Endodermal cell (in vitro differentiated cells): ENCODE measurements around the gene MYBPC1. TPM values are rescaled to one million over a fixed set of nuclear protein-coding genes. Genes with fewer than 3 reads are reported as not detected.

ENCODE experiments used
- DNase-seq: peaks from one replicate; pipeline ENCODE4 v3.0.0-alpha.2; 2017
- H3K27ac ChIP-seq: 2 replicates; pipeline ENCODE4 v1.5.1; 2013; ENCODE audit warnings: mild to moderate bottlenecking, low read depth, low read length, moderate library complexity
- H3K27me3 ChIP-seq: 2 replicates; pipeline ENCODE4 v1.6.1; 2013; ENCODE audit warnings: mild to moderate bottlenecking, low read length, moderate library complexity; ENCODE audit not compliant: insufficient read depth, control insufficient read depth, poor library complexity, severe bottlenecking
- H3K36me3 ChIP-seq: 2 replicates; pipeline ENCODE4 v1.7.0; 2013; ENCODE audit warnings: mild to moderate bottlenecking, low read length, moderate library complexity; ENCODE audit not compliant: control insufficient read depth, insufficient read depth
- H3K4me1 ChIP-seq: one replicate; pipeline ENCODE4 v1.7.0; 2013; ENCODE audit warnings: low read length; ENCODE audit not compliant: control insufficient read depth, insufficient read depth
- H3K4me3 ChIP-seq: 2 replicates; pipeline ENCODE4 v1.5.1; 2013; ENCODE audit warnings: mild to moderate bottlenecking, low read length, moderate library complexity
- H3K9ac ChIP-seq: 2 replicates; pipeline ENCODE4 v1.6.1; 2013; ENCODE audit warnings: mild to moderate bottlenecking, low read length, moderate library complexity; ENCODE audit not compliant: poor library complexity, severe bottlenecking; ENCODE audit errors: extremely low read depth
- H3K9me3 ChIP-seq: 2 replicates; pipeline ENCODE4 v1.6.1; 2013; ENCODE audit warnings: mild to moderate bottlenecking, low read length, moderate library complexity; ENCODE audit not compliant: control insufficient read depth
- H3K27ac Mint-ChIP-seq: 2 replicates; pipeline ENCODE4 v1.8.0; 2020; ENCODE audit warnings: mixed read lengths
- H3K27me3 Mint-ChIP-seq: 2 replicates; pipeline ENCODE4 v1.8.0; 2021; ENCODE audit warnings: mild to moderate bottlenecking, mixed read lengths; ENCODE audit not compliant: insufficient read depth
- H3K36me3 Mint-ChIP-seq: 2 replicates; pipeline ENCODE4 v1.8.0; 2020; ENCODE audit warnings: low read depth, mixed read lengths
- H3K4me1 Mint-ChIP-seq: 2 replicates; pipeline ENCODE4 v1.8.0; 2020; ENCODE audit warnings: mixed read lengths
- H3K4me3 Mint-ChIP-seq: 2 replicates; pipeline ENCODE4 v1.8.0; 2020; ENCODE audit warnings: mild to moderate bottlenecking, moderate library complexity, mixed read lengths
- H3K9me3 Mint-ChIP-seq: 2 replicates; pipeline ENCODE4 v1.8.0; 2020; ENCODE audit warnings: mild to moderate bottlenecking, mixed read lengths
- WGBS, 2 experiments: methylation state at CpG; one replicate each; pipeline versions ENCODE4 v1.1.5 to v1.1.7; 2013; ENCODE audit warnings: missing lambda C conversion rate in 2 of 2, mixed read lengths in 1 of 2; ENCODE audit not compliant: insufficient coverage in 1 of 2, insufficient read length in 1 of 2; 5-methylcytosine and 5-hydroxymethylcytosine counted together
- total RNA-seq, 2 donors: library from RNA; stranded (reverse); fragmentation: NEBNext Ultra II Directional in 1 of 2; extraction: Animal tissue kit (Norgen Biotek cat#: 25700) in 1 of 2; gene quantifications; 2 replicates in 1 of 2; 3 replicates in 1 of 2; pipeline ENCODE4 v1.2.1, GENCODE V29; 2021
- TF ChIP-seq, protein P1 (sequence below): fragments of 200-600 bp; sonication (generic); conservative IDR thresholded peaks from 2 replicates; pipeline ENCODE4 v1.5.0; 2021; ENCODE audit warnings: antibody characterized with exemption, mild to moderate bottlenecking

Gene MYBPC1
- total RNA-seq, 2 donors from 2014 or later: not detected

GRCh38 chr12:101650346-101651117, 55.8 kb downstream of the MYBPC1 start:
- H3K4me3 Mint-ChIP-seq: no peak overlapping the region
- no peak overlapping the region for H3K4me3 ChIP-seq
- H3K9me3 ChIP-seq: no peaks in the 10 kb centered on the region
- H3K36me3 Mint-ChIP-seq: no peaks in the 10 kb centered on the region
- H3K27me3 ChIP-seq: no peaks in the 10 kb centered on the region
- H3K9ac ChIP-seq: no peak overlapping the region
- H3K27me3 Mint-ChIP-seq: no peaks in the 10 kb centered on the region
- H3K4me1 ChIP-seq: no peaks in the 10 kb centered on the region
- H3K4me1 Mint-ChIP-seq: no peaks in the 10 kb centered on the region
- H3K27ac ChIP-seq: no peak overlapping the region
- no peaks in the 10 kb centered on the region for H3K36me3 ChIP-seq
- 86 to 92% methylated on average over 3 of the region's 4 CpGs for WGBS, 2 experiments
- H3K27ac Mint-ChIP-seq: no peak overlapping the region
- DNase-seq: no peak
- TF ChIP-seq, protein P1, sequence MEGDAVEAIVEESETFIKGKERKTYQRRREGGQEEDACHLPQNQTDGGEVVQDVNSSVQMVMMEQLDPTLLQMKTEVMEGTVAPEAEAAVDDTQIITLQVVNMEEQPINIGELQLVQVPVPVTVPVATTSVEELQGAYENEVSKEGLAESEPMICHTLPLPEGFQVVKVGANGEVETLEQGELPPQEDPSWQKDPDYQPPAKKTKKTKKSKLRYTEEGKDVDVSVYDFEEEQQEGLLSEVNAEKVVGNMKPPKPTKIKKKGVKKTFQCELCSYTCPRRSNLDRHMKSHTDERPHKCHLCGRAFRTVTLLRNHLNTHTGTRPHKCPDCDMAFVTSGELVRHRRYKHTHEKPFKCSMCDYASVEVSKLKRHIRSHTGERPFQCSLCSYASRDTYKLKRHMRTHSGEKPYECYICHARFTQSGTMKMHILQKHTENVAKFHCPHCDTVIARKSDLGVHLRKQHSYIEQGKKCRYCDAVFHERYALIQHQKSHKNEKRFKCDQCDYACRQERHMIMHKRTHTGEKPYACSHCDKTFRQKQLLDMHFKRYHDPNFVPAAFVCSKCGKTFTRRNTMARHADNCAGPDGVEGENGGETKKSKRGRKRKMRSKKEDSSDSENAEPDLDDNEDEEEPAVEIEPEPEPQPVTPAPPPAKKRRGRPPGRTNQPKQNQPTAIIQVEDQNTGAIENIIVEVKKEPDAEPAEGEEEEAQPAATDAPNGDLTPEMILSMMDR: no peak
- H3K9me3 Mint-ChIP-seq: no peaks in the 10 kb centered on the region

DNA sequence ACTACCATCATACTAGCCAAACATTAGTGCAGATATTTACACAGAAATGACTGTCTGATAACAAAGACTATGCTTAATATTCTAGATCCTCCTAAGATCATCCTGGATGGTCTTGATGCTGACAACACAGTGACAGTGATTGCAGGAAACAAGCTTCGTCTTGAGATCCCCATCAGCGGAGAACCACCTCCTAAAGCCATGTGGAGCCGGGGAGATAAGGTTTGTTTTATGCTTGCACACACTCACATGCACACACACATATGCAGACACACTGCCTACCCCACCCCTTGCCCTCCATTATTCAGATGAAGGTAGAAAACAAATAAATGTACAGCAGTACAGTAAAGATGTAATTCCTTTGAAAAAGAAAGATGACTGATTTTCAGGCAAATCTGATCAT, 58.3 kb downstream of the MYBPC1 start:
- no peaks in the 10 kb centered on the region for H3K27me3 ChIP-seq
- H3K4me3 ChIP-seq: no peak overlapping the region
- TF ChIP-seq, protein P1: no peak
- Mint-ChIP-seq H3K4me3 (no peak overlapping the region), H3K4me1 (no peaks in the 10 kb centered on the region), H3K36me3 (no peaks in the 10 kb centered on the region), H3K9me3 (no peaks in the 10 kb centered on the region), H3K27me3 (no peaks in the 10 kb centered on the region), H3K27ac (no peak overlapping the region)
- H3K9me3 ChIP-seq: no peaks in the 10 kb centered on the region
- no peaks in the 10 kb centered on the region for H3K4me1 ChIP-seq
- H3K36me3 ChIP-seq: no peaks in the 10 kb centered on the region
- no peak overlapping the region for H3K9ac ChIP-seq
- no peak for DNase-seq
- WGBS, 2 experiments: 79 to 100% methylated on average over 1 to 3 of the region's 3 CpGs
- peak overlapping the region; percentile 40 for H3K27ac ChIP-seq

DNA sequence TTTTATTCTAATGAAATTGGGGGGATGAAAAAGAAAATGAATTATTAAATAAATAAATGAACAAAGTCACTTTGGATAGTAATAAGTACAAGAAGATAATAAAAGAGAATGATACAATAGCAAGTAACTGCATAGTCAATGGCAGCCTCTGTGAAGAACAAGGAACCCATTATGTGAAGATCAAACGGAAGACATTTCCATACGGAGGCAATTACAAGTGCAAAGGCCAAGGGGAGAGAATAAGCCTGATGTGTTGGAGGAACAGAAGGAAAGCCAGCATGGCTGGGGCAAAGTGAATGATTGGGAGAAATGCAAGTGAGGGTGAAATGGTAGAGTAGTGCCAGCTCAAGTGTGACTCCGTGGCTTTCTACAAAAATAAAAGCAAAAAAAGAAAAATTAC, 58.7 kb downstream of the MYBPC1 start:
- Histone ChIP-seq H3K4me1 (no peaks in the 10 kb centered on the region), H3K27me3 (no peaks in the 10 kb centered on the region)
- H3K36me3 Mint-ChIP-seq: no peaks in the 10 kb centered on the region

More for the DNA sequence above, 58.7 kb downstream of the MYBPC1 start:
- Histone ChIP-seq H3K9ac (no peak overlapping the region), H3K27ac (no peak overlapping the region), H3K9me3 (no peaks in the 10 kb centered on the region), H3K4me3 (no peak overlapping the region), H3K36me3 (no peaks in the 10 kb centered on the region)
- TF ChIP-seq, protein P1: no peak
- no peak for DNase-seq
- no peak overlapping the region for H3K4me3 Mint-ChIP-seq
- no peaks in the 10 kb centered on the region for H3K9me3 Mint-ChIP-seq
- no peaks in the 10 kb centered on the region for H3K27me3 Mint-ChIP-seq
- H3K27ac Mint-ChIP-seq: no peak overlapping the region
- H3K4me1 Mint-ChIP-seq: no peaks in the 10 kb centered on the region
- 59 to 60% methylated on average over 2 to 3 of the region's 3 CpGs for WGBS, 2 experiments
